ENCODE measurements around the gene GMEB1. TPM values are rescaled to one million over a fixed set of nuclear protein-coding genes. Genes with fewer than 3 reads are reported as not detected.

The GMEB1 gene
- total RNA-seq (2022) (9.1 and 13.3 TPM in 2 replicates), Bru-seq, nascent RNA (percentile 52 among the genes with signal in this experiment), BruChase-seq, experiment 1, labeled RNA remaining after a 6-hour chase (percentile 64 among the genes with signal in this experiment), BruChase-seq, experiment 2, labeled RNA remaining after a 2-hour chase (percentile 59 among the genes with signal in this experiment)
- long read RNA-seq, full-length matches to known transcripts = 4 of 10 reads
- long read RNA-seq, partial matches to known transcripts = 1 of 10 reads
- long read RNA-seq, other reads (novel, unspliced or antisense) = 5 of 10 reads

- POLR2A ChIA-PET = interaction anchor here (0.6 to 5.7 kb wide), 23 partner anchors 9 to 896 kb away, joined by 3 to 94 read pairs (median 4); partner anchors contain the start of genes RNU11, SRSF4, STX12 and TAF12
- intact Hi-C loops (cut with micrococcal nuclease) = no loop called here
- TSS peak; percentile 65 for BruUV-seq (replicated peaks)
Observed at GRCh38 chr1:28668191-28668955, at the start of gene GMEB1. Gene GMEB1 (plus strand): TSS chr1:28668784. CDS start chr1:28683613, 14,829 bp downstream.

GRCh38 chr1:28631713-28632112 is 36.9 kb upstream of the GMEB1 start:
- H3K4me1 Mint-ChIP-seq (ENCODE audit: insufficient read depth, unreplicated experiment) = no peaks in the 10 kb centered on the region
- no peak overlapping the region for H3K27ac Mint-ChIP-seq (ENCODE audit: low read depth, unreplicated experiment)
- no peaks in the 10 kb centered on the region for H3K27me3 Mint-ChIP-seq (ENCODE audit: insufficient read depth, unreplicated experiment)
- no TSS peak for BruUV-seq (replicated peaks)
- ChIA-PET POLR2A (interaction anchor here (0.7 to 2.5 kb wide), 2 partner anchors 12 to 20 kb away, joined by 3 to 11 read pairs; partner anchors contain the start of gene TAF12), CTCF (interaction anchor here (0.6 to 0.9 kb wide), 2 partner anchors 29 to 225 kb away, joined by 3 read pairs; no protein-coding TSS in a partner anchor)
- peaks cover 27% of the 10 kb centered on the region for H3K36me3 Mint-ChIP-seq (ENCODE audit: insufficient read depth, unreplicated experiment)
- TF ChIP-seq CTCF (IDR thresholded peaks at IDR 0.05; ENCODE audit: unreplicated experiment) = no peak
- intact Hi-C loops (cut with micrococcal nuclease) = no loop called here
- H3K9me3 Mint-ChIP-seq (ENCODE audit: unreplicated experiment) = no peaks in the 10 kb centered on the region
- H3K4me3 Mint-ChIP-seq (ENCODE audit: unreplicated experiment) = no peak overlapping the region
- DNase-seq (ENCODE audit: unreplicated experiment) = no peak

More at GRCh38 chr1:28668191-28668955, at the start of gene GMEB1:
- H3K27ac Mint-ChIP-seq (ENCODE audit: low read depth, unreplicated experiment) = peak within 1 kb of the TSS; percentile 90
- CTCF ChIA-PET = interaction anchor here (0.5 to 1.9 kb wide), 7 partner anchors 13 to 523 kb away, joined by 3 to 7 read pairs (median 3); partner anchors contain the start of gene YTHDF2
- peak within 1 kb of the TSS; percentile 87 for H3K4me3 Mint-ChIP-seq (ENCODE audit: unreplicated experiment)
- no peaks in the 10 kb centered on the region for H3K27me3 Mint-ChIP-seq (ENCODE audit: insufficient read depth, unreplicated experiment)
- H3K4me1 Mint-ChIP-seq (ENCODE audit: insufficient read depth, unreplicated experiment) = peaks cover 13% of the 10 kb centered on the region
- no peaks in the 10 kb centered on the region for H3K9me3 Mint-ChIP-seq (ENCODE audit: unreplicated experiment)
- TF ChIP-seq CTCF (IDR thresholded peaks at IDR 0.05; ENCODE audit: unreplicated experiment) = no peak
- peak; percentile 88 for DNase-seq (ENCODE audit: unreplicated experiment)
- H3K36me3 Mint-ChIP-seq (ENCODE audit: insufficient read depth, unreplicated experiment) = peaks cover 6% of the 10 kb centered on the region

GRCh38 chr1:28632560-28632959 is 36.0 kb upstream of the GMEB1 start:
- H3K27me3 Mint-ChIP-seq (ENCODE audit: insufficient read depth, unreplicated experiment) = no peaks in the 10 kb centered on the region
- no peak overlapping the region for H3K4me3 Mint-ChIP-seq (ENCODE audit: unreplicated experiment)
- H3K9me3 Mint-ChIP-seq (ENCODE audit: unreplicated experiment) = no peaks in the 10 kb centered on the region
- peaks cover 27% of the 10 kb centered on the region for H3K36me3 Mint-ChIP-seq (ENCODE audit: insufficient read depth, unreplicated experiment)
- CTCF ChIA-PET = interaction anchor here (0.5 kb wide), 1 partner anchor 117 kb away, joined by 5 read pairs; no protein-coding TSS in a partner anchor
- no peaks in the 10 kb centered on the region for H3K4me1 Mint-ChIP-seq (ENCODE audit: insufficient read depth, unreplicated experiment)
- POLR2A ChIA-PET = no interaction called here
- BruUV-seq (replicated peaks) = no TSS peak
- TF ChIP-seq CTCF (IDR thresholded peaks at IDR 0.05; ENCODE audit: unreplicated experiment) = no peak
- intact Hi-C loops (cut with micrococcal nuclease) = no loop called here
- no peak overlapping the region for H3K27ac Mint-ChIP-seq (ENCODE audit: low read depth, unreplicated experiment)
- no peak for DNase-seq (ENCODE audit: unreplicated experiment)

GRCh38 chr1:28640766-28641165 is 27.8 kb upstream of the GMEB1 start:
- H3K27me3 Mint-ChIP-seq (ENCODE audit: insufficient read depth, unreplicated experiment) = no peaks in the 10 kb centered on the region
- peaks cover 11% of the 10 kb centered on the region for H3K4me1 Mint-ChIP-seq (ENCODE audit: insufficient read depth, unreplicated experiment)
- H3K27ac Mint-ChIP-seq (ENCODE audit: low read depth, unreplicated experiment) = no peak overlapping the region
- TF ChIP-seq CTCF (IDR thresholded peaks at IDR 0.05; ENCODE audit: unreplicated experiment) = peak; percentile 40
- ChIA-PET POLR2A (interaction anchor here (0.7 to 5.6 kb wide), 8 partner anchors 29 to 236 kb away, joined by 3 to 95 read pairs (median 5); partner anchors contain the start of genes GMEB1 and YTHDF2), CTCF (interaction anchor here (0.6 to 1.1 kb wide), 6 partner anchors 21 to 391 kb away, joined by 3 to 5 read pairs (median 3); no protein-coding TSS in a partner anchor)
- no peak overlapping the region for H3K4me3 Mint-ChIP-seq (ENCODE audit: unreplicated experiment)
- intact Hi-C loops (cut with micrococcal nuclease) = loop anchor here (10.0 kb wide), 1 partner anchor 544 kb away; the partner anchor contains the start of gene SRSF4
- DNase-seq (ENCODE audit: unreplicated experiment) = peak; percentile 51
- no TSS peak for BruUV-seq (replicated peaks)
- no peaks in the 10 kb centered on the region for H3K9me3 Mint-ChIP-seq (ENCODE audit: unreplicated experiment)
- peaks cover 9% of the 10 kb centered on the region for H3K36me3 Mint-ChIP-seq (ENCODE audit: insufficient read depth, unreplicated experiment)

Measured in MCF 10A (cell line).